ENCODE data around the gene RNMT.

DNA sequence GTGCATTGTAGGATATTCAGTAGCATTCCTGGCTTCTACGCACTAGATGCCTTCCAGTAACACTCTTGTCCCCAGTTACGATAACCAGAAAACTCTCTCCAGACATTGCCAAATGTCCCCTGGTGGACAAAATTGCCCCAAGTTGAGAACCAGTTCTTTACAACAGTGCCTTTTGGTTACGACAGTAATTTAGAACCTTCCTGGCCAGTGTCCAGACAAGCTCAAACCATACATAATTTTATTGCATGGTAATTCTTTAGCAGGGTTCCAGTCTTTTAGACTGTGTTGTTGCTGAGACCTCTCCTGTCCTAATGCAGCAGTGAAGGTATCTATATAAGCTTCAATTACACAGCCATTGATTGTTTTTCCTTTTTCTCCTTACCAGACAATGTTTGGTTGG lies 20.2 kb downstream of the RNMT start:
- TF ChIP-seq, protein P1, sequence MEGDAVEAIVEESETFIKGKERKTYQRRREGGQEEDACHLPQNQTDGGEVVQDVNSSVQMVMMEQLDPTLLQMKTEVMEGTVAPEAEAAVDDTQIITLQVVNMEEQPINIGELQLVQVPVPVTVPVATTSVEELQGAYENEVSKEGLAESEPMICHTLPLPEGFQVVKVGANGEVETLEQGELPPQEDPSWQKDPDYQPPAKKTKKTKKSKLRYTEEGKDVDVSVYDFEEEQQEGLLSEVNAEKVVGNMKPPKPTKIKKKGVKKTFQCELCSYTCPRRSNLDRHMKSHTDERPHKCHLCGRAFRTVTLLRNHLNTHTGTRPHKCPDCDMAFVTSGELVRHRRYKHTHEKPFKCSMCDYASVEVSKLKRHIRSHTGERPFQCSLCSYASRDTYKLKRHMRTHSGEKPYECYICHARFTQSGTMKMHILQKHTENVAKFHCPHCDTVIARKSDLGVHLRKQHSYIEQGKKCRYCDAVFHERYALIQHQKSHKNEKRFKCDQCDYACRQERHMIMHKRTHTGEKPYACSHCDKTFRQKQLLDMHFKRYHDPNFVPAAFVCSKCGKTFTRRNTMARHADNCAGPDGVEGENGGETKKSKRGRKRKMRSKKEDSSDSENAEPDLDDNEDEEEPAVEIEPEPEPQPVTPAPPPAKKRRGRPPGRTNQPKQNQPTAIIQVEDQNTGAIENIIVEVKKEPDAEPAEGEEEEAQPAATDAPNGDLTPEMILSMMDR (IDR thresholded peaks at IDR 0.05) = no peak
- TF ChIP-seq ZFX (IDR thresholded peaks at IDR 0.05; ENCODE audit: borderline replicate concordance) = no peak

All from 22Rv1 (cell line).